GM12878 (cell line): ENCODE results near the gene SKAP1. TPM values are rescaled to one million over a fixed set of nuclear protein-coding genes. Genes with fewer than 3 reads are reported as not detected.

Experiments
- ATAC-seq: fragments of 200-7000 bp; cut with Tn5 transposase; 3 replicates; pipeline ENCODE4 v1.9.1; 2020; ENCODE audit warnings: mild to moderate bottlenecking, moderate library complexity
- BruUV-seq: library from RNA; stranded (reverse); fragments of 400-500 nt; replicated peaks from 2 replicates; lab custom pipeline; 2021; lab: Mats Ljungman, UMichigan
- CTCF ChIA-PET: fragments of 300-600 bp; sonication (Branson Sonifier 250); formaldehyde crosslinking; extraction: SDS; loops from one replicate; lab custom pipeline; 2021; ENCODE audit warnings: inconsistent platforms; lab: Yijun Ruan, JAX
- POLR2A ChIA-PET: fragments of 350-600 bp; formaldehyde crosslinking; extraction: SDS; loops from one replicate; lab custom pipeline; 2021; ENCODE audit warnings: inconsistent platforms; lab: Charles Lee
- RAD21 ChIA-PET: fragments of 300-600 bp; sonication (Branson Sonifier 250); formaldehyde crosslinking; loops from one replicate; lab custom pipeline; 2023; ENCODE audit warnings: antibody characterized with exemption; ENCODE audit not compliant: unreplicated experiment; lab: Charles Lee
- SMC1A ChIA-PET: fragments of 300-600 bp; sonication (Branson Sonifier 250); formaldehyde crosslinking; loops from one replicate; lab custom pipeline; 2023; ENCODE audit not compliant: unreplicated experiment, uncharacterized antibody; lab: Charles Lee
- DNase-seq: peaks from one replicate; pipeline ENCODE4 v3.0.0-alpha.2; 2011; ENCODE audit warnings: low read depth, low spot score
- FAIRE-seq: peaks from 3 replicates; lab custom pipeline; 2011; peaks lifted over from hg19 to GRCh38; lab: Jason Lieb, UNC
- H2AFZ ChIP-seq: 2 replicates; pipeline ENCODE4 v1.6.0; 2011; ENCODE audit warnings: low read depth, low read length, control low read depth; ENCODE audit not compliant: control insufficient read depth
- H3K27ac ChIP-seq: 2 replicates; pipeline ENCODE4 v1.5.1; 2011; ENCODE audit warnings: control low read depth; ENCODE audit not compliant: control insufficient read depth, insufficient read depth
- H3K27me3 ChIP-seq, 2 experiments: replicated peaks in 1 of 2; 2 replicates each; pipeline versions ENCODE4 v1.6.0 to v1.6.1; 2011; ENCODE audit warnings: low read length in 1 of 2; ENCODE audit not compliant: control insufficient read depth in 2 of 2, insufficient read depth in 2 of 2
- H3K36me3 ChIP-seq, 2 experiments: 2 replicates each; pipeline ENCODE4 v1.5.1; 2011; ENCODE audit warnings: low read length in 1 of 2; ENCODE audit not compliant: control insufficient read depth in 2 of 2, insufficient read depth in 2 of 2
- H3K4me1 ChIP-seq: 2 replicates; pipeline ENCODE4 v1.6.1; 2011; ENCODE audit warnings: mild to moderate bottlenecking, low read length, moderate library complexity, mixed read lengths; ENCODE audit not compliant: control insufficient read depth, insufficient read depth
- H3K4me2 ChIP-seq: 2 replicates; pipeline ENCODE4 v1.6.0; 2011; ENCODE audit warnings: control low read depth; ENCODE audit not compliant: control insufficient read depth, insufficient read depth
- H3K4me3 ChIP-seq: fragments of 200-600 bp; sonication (generic); 2 replicates; pipeline ENCODE4 v1.5.1; 2016
- H3K79me2 ChIP-seq: 2 replicates; pipeline ENCODE4 v1.6.0; 2011; ENCODE audit warnings: low read length; ENCODE audit not compliant: control insufficient read depth, insufficient read depth
- H3K9ac ChIP-seq: 2 replicates; pipeline ENCODE4 v1.8.0; 2011; ENCODE audit warnings: low read length, control low read depth, mixed read lengths; ENCODE audit not compliant: control insufficient read depth, insufficient read depth
- H3K9me3 ChIP-seq: replicated peaks from 3 replicates; pipeline ENCODE4 v1.5.1; 2011; ENCODE audit warnings: mild to moderate bottlenecking, low read length; ENCODE audit not compliant: control insufficient read depth, insufficient read depth
- H4K20me1 ChIP-seq: 2 replicates; pipeline ENCODE4 v1.6.0; 2011; ENCODE audit not compliant: control insufficient read depth, insufficient read depth
- ATF7 ChIP-seq: fragments of 450-650 bp; IDR thresholded peaks from 2 replicates; pipeline ENCODE4 v1.6.1; 2016; ENCODE audit warnings: low read depth, mild to moderate bottlenecking
- CEBPB ChIP-seq, 2 experiments: fragments of 150-350 bp in 1 of 2; IDR thresholded peaks; 2 replicates each; pipeline ENCODE4 v1.6.1; 2012 to 2014; ENCODE audit warnings: low read depth in 2 of 2, low read length in 2 of 2, borderline replicate concordance in 1 of 2, inconsistent platforms in 1 of 2
- CHD2 ChIP-seq: IDR thresholded peaks from 2 replicates; pipeline ENCODE4 v1.6.1; 2011; ENCODE audit warnings: low read depth, low read length, improper control_type of control experiment, borderline replicate concordance
- HDAC2 ChIP-seq: fragments of 200-600 bp; sonication (generic); IDR thresholded peaks from 2 replicates; pipeline ENCODE4 v1.6.1; 2017
- NFIC ChIP-seq: IDR thresholded peaks from 2 replicates; pipeline ENCODE4 v1.6.1; 2012; ENCODE audit warnings: low read depth, mild to moderate bottlenecking, inconsistent platforms, low read length, moderate library complexity
- PML ChIP-seq: IDR thresholded peaks from 2 replicates; pipeline ENCODE4 v1.6.1; 2012; ENCODE audit warnings: low read length, inconsistent platforms
- RAD21 ChIP-seq: IDR thresholded peaks from 2 replicates; pipeline ENCODE4 v1.6.1; 2011; ENCODE audit warnings: mild to moderate bottlenecking, low read depth, low read length, moderate library complexity; ENCODE audit not compliant: insufficient read depth
- RUNX3 ChIP-seq: IDR thresholded peaks from 2 replicates; pipeline ENCODE4 v1.6.1; 2012; ENCODE audit warnings: low read length, inconsistent platforms
- SIN3A ChIP-seq: IDR thresholded peaks from 2 replicates; pipeline ENCODE4 v1.6.1; 2012; ENCODE audit warnings: low read depth, low read length, improper control_type of control experiment
- SMAD1 ChIP-seq: fragments of 450-650 bp; IDR thresholded peaks from 2 replicates; pipeline ENCODE4 v1.6.1; 2018; ENCODE audit warnings: mild to moderate bottlenecking, low read depth; ENCODE audit not compliant: partially characterized antibody
- SMAD5 ChIP-seq: IDR thresholded peaks from 2 replicates; pipeline ENCODE4 v1.6.1; 2016; ENCODE audit warnings: antibody characterized with exemption, low read depth
- SPI1 ChIP-seq: IDR thresholded peaks from 2 replicates; pipeline ENCODE4 v1.6.1; 2011; ENCODE audit warnings: low read depth, mild to moderate bottlenecking, low read length, moderate library complexity, borderline replicate concordance; ENCODE audit not compliant: insufficient read depth
- TAF1 ChIP-seq: IDR thresholded peaks from 2 replicates; pipeline ENCODE4 v1.6.1; 2011; ENCODE audit warnings: mild to moderate bottlenecking, low read depth, low read length, borderline replicate concordance
- WRNIP1 ChIP-seq: IDR thresholded peaks from 2 replicates; pipeline ENCODE4 v1.6.1; 2011; ENCODE audit warnings: low read depth, low read length, improper control_type of control experiment, borderline replicate concordance
- YY1 ChIP-seq: IDR thresholded peaks from 2 replicates; pipeline ENCODE4 v1.6.1; 2011; ENCODE audit warnings: low read depth, mild to moderate bottlenecking, low read length
- ZNF622 ChIP-seq: fragments of 450-650 bp; IDR thresholded peaks from 2 replicates; pipeline ENCODE4 v1.6.1; 2017; ENCODE audit warnings: mild to moderate bottlenecking, inconsistent platforms
- WGBS: methylation state at CpG from one replicate; pipeline ENCODE4 v1.1.6; 2016; ENCODE audit warnings: low lambda C conversion rate; ENCODE audit not compliant: insufficient replicate concordance, insufficient coverage; ENCODE audit errors: missing lambda C conversion rate; 5-methylcytosine and 5-hydroxymethylcytosine counted together
- in situ Hi-C: fragments of 300-500 bp; cut with MboI; formaldehyde crosslinking; loops from 9 replicates; pipeline ENCODE4 v1.14.3; 2018; ENCODE audit warnings: mixed read lengths
- intact Hi-C: fragments of 100-400 bp; cut with micrococcal nuclease; formaldehyde crosslinking; loops from one replicate; pipeline ENCODE4 v1.14.2; 2022; ENCODE audit not compliant: unreplicated experiment
- polyA plus RNA-seq, 11 experiments: library from polyadenylated mRNA; depleted of rRNA in 4 of 11; unstranded in 6 of 11; stranded (reverse) in 5 of 11; fragments of >200 nt; fragmentation: Nextera tagmentation in 4 of 11; fragmentation: Illumina TruSeq in 1 of 11; extraction: Ambion mirVana in 4 of 11; extraction: Trizol in 1 of 11; gene quantifications; 1 replicate in 1 of 11; 2 replicates in 10 of 11; pipeline versions ENCODE4 v1.2.1 to v1.2.3, GENCODE V29; 2011 to 2016; ENCODE audit warnings: inconsistent platforms in 2 of 11, missing spikeins in 2 of 11, low read depth in 1 of 11
- total RNA-seq, 4 experiments: library from RNA; depleted of rRNA in 3 of 4; stranded (reverse); fragments of >200 nt in 3 of 4; fragmentation: Illumina TruSeq in 1 of 4; extraction: Trizol in 1 of 4; gene quantifications; 2 replicates each; pipeline versions ENCODE4 v1.2.1 to v1.2.3, GENCODE V29; 2013 to 2021
- TF ChIP-seq, protein P1 (sequence below): IDR thresholded peaks from 2 replicates; pipeline ENCODE4 v1.6.1; 2011; ENCODE audit warnings: mild to moderate bottlenecking, low read depth, low read length, moderate library complexity; ENCODE audit not compliant: insufficient replicate concordance
- TF ChIP-seq, protein P2 (sequence below): IDR thresholded peaks from 2 replicates; pipeline ENCODE4 v1.6.1; 2011; ENCODE audit warnings: low read depth, mild to moderate bottlenecking, low read length, moderate library complexity, borderline replicate concordance; ENCODE audit errors: extremely low read depth

Gene SKAP1
- total and polyA plus RNA-seq, 10 of the 15 experiments (the other 5 are each of a cell fraction or from before 2014, with no cell fraction given) = 17.1 to 97.6 (median 35.9) TPM

DNA sequence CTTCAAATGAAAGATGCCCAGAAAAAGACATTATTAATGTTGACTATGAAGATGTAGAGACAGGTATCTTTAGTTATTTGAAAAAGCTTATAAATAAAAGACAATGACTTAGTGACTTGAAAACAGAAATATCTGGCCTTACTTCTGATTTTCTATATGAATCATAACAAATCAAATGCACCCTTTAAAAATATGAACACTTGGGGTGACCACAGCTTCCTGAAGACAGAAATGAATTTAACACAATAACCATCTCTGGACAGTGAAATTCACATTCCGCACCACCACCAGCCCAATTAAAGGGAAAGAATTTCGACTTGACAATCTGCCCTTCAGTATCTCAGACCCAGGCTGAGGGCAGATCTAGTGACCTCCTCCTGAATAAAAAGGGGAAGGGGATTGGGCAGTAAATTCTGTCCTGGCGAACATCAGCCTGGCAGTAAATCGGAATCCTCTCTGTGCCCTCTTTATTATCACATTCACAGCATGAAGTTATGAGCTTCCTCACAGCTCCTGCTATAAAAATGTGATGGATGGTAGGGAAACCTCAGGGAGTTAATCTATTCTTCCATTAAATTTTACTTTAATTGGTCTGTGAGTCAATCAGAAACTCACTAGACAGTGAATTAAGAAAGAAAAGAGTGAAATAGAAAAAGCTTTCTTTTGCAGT, 190.9 kb downstream of the SKAP1 start (continued):
- TF ChIP-seq NFIC (peak; percentile 73; the same call in 1 of the 2 replicates), RAD21 (no peak), RUNX3 (peak; percentile 89), SPI1 (no peak), SMAD5 (no peak), SIN3A (no peak), CHD2 (no peak), PML (no peak), YY1 (no peak)
- TF ChIP-seq, protein P1, sequence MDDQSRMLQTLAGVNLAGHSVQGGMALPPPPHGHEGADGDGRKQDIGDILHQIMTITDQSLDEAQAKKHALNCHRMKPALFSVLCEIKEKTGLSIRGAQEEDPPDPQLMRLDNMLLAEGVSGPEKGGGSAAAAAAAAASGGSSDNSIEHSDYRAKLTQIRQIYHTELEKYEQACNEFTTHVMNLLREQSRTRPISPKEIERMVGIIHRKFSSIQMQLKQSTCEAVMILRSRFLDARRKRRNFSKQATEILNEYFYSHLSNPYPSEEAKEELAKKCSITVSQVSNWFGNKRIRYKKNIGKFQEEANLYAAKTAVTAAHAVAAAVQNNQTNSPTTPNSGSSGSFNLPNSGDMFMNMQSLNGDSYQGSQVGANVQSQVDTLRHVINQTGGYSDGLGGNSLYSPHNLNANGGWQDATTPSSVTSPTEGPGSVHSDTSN = no peak

DNA sequence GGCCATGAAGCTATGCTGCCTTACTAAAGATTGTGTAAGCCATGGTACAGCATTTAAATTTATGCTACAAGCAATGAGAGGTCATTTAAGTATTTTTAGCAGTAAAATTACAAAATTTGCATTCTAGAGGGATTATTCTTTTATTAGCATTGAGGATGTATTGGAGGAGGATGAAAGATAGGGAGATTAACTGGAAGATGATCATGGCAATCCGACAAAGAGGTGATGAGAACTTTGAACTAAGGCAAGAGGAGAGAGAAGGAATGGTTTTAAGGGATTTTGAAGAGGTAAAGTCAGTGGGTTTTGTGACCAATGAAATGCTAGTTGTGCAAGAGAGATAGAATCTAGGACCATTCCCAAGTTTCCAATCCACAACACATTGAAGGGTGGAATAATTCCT, 192.6 kb downstream of the SKAP1 start:
- intact Hi-C loops = no loop called here
- H3K4me3 ChIP-seq = no peak overlapping the region
- no peak overlapping the region for H3K27ac ChIP-seq
- ChIA-PET CTCF (interaction anchor here (1.0 to 4.2 kb wide), 2 partner anchors 10 to 647 kb away, joined by 3 to 11 read pairs; no protein-coding TSS in a partner anchor), SMC1A (interaction anchor here (0.9 to 2.6 kb wide), 2 partner anchors 20 to 26 kb away, joined by 3 to 9 read pairs; no protein-coding TSS in a partner anchor)
- H3K79me2 ChIP-seq = no peaks in the 10 kb centered on the region
- no peaks in the 10 kb centered on the region for H4K20me1 ChIP-seq
- H3K4me2 ChIP-seq = no peak overlapping the region
- H3K36me3 ChIP-seq = no peaks in the 10 kb centered on the region; a peak in 1 of 4 replicates
- no peak overlapping the region for H3K9ac ChIP-seq
- H3K9me3 ChIP-seq = no peaks in the 10 kb centered on the region
- no TSS peak for BruUV-seq
- H3K27me3 ChIP-seq = no peaks in the 10 kb centered on the region
- TF ChIP-seq WRNIP1 = no peak
- no peak for TF ChIP-seq RAD21
- no peak for TF ChIP-seq ATF7
- no peak for TF ChIP-seq SMAD1
- TF ChIP-seq, protein P2, sequence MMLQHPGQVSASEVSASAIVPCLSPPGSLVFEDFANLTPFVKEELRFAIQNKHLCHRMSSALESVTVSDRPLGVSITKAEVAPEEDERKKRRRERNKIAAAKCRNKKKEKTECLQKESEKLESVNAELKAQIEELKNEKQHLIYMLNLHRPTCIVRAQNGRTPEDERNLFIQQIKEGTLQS = no peak
- TF ChIP-seq CEBPB (IDR thresholded peaks at IDR 0.05; ENCODE audit: borderline replicate concordance in 1 of 2, low read depth in 2 of 2, low read length in 2 of 2) = no peak
- TF ChIP-seq TAF1 = no peak
- no peak for TF ChIP-seq HDAC2
- TF ChIP-seq ZNF622 = no peak
- TF ChIP-seq, all 136 proteins: peak for 0
- ATAC-seq = no peak
- POLR2A ChIA-PET = no interaction called here
- no peak for FAIRE-seq
- H3K4me1 ChIP-seq = peaks cover 25% of the 10 kb centered on the region
- in situ Hi-C loops = no loop called here
- WGBS = 50% methylated on average over 1 of the region's 1 CpG
- RAD21 ChIA-PET = no interaction called here
- DNase-seq = no peak
- H2AFZ ChIP-seq = no peak overlapping the region
